GM21423 (cell line): ENCODE data around the gene POLR2B.
"Not testable (repeated sequence)": the region's sequence is repeated elsewhere in the genome, so short reads cannot be mapped to it uniquely, and the experiment has no call there.

Experiments used
- ATAC-seq: cut with Tn5 transposase; IDR thresholded peaks from one replicate; pipeline ENCODE4 v1.9.1; 2021; ENCODE audit warnings: mild to moderate bottlenecking, moderate library complexity; ENCODE audit not compliant: unreplicated experiment

POLR2B gene

GRCh38 chr4:56978750-56979303 is at the start of gene POLR2B:
TSS of gene POLR2B (plus strand) at chr4:56978896. CDS start at chr4:56978986, 90 bp downstream.
- ATAC-seq, result peak; percentile 51

DNA sequence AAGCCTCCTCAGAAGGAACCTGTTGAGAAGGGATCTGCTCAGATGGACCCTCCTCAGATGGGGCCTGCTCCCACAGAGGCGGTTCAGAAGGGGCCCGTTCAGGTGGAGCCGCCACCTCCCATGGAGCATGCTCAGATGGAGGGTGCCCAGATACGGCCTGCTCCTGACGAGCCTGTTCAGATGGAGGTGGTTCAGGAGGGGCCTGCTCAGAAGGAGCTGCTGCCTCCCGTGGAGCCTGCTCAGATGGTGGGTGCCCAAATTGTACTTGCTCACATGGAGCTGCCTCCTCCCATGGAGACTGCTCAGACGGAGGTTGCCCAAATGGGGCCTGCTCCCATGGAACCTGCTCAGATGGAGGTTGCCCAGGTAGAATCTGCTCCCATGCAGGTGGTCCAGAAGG is 48.1 kb upstream of the POLR2B start:
- ATAC-seq, result no peak

GRCh38 chr4:56931924-56932323 is 46.8 kb upstream of the POLR2B start:
- no peak for ATAC-seq

DNA sequence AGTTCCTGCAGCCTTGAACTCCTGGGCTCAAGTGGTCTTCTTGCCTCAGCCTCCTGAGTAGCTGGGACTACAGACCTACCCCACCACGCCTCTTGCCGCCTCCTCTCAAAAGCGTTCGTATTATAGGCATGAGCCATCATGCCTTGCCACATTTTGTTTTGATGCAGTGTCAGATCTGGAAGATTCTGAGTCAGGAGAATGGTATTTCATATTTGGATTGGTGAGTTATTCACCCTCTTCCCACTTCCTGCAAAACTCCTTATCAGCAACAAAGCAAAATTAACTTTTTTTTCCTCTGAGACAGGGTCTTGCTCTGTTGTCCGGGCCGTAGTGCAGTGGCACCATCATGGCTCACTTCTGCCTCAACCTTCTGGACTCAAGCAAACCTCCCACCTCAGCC is 41.4 kb upstream of the POLR2B start:
- no peak for ATAC-seq

DNA sequence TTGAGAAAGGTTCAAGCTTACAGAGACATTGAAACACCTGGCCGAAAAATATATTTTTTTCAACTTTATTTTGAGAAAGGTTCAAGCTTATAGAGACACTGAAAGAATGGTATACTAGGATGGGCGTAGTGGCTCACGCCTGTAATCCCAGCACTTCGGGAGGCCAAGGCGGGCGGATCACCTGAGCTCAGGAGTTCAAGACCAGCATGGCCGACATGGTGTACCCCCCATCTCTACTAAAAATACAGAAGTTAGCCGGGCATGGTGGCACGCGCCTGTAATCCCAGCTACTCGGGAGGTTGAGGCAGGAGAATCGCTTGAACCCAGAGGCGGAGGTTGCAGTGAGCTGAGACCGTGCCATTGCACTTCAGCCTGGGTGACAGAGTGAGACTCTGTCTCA is 38.9 kb upstream of the POLR2B start:
- not testable (repeated sequence) for ATAC-seq

DNA sequence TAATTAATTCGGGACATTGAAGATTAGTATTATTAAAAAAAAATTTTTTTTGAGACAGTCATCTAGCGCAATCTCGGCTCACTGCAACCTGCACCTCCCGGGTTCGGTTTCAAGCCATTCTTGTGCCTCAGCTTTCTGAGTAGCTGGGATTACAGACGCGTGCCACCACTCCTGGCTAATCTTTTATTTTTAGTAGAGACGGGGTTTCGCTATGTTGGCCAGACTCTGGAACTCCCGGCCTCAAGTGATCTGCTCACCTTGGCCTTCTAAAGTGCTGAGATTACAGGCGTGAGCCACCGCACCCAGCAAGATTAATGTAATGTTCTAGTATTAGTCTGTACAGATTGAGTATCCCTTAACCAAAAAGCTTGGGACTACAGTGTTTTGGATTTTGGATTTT is 38.3 kb upstream of the POLR2B start:
- ATAC-seq, result no peak

GRCh38 chr4:56940971-56941370 is 37.7 kb upstream of the POLR2B start:
- no peak for ATAC-seq

- no peak for ATAC-seq
Measured at GRCh38 chr4:56941403-56941802, 37.3 kb upstream of the POLR2B start.

DNA sequence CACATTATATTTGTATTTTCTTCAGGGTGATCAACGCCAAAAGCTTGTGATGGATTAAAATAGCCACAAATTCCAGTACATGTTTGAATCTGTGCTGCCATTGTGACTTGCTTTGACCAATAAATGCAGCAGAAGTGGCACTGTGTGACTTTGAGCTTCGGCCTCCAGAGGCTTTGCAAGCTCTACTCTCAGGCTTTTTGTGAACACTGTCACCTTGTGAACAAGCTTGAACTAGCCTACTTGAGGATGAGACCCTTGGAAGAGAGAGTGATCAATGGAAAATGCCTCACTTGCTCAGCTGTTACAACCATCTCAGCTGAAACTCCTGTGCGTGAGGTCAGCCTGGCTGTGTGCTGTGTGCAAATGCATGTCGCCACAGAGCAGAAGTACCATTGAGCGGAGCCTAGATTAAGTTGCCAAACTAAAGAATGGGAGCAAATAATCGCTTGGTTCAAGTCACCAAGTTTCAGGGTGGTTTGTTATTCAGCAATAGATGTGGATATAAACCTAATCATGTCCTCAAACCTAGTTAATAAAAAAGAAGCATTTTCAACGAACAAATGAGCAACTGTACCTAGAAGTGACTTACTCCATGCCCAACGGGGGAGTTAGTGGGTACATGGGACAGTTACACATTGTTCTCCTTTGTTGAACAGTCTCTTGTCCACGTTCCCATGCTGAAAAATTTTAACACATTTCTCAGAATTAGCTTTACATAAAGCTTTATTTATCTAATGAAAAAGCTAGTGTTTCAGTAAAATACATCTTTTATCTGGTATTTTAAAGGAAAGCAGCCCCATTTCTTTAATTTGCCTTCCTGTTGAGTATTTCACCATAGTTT is 24.8 kb upstream of the POLR2B start:
- no peak for ATAC-seq

GRCh38 chr4:56958111-56958517 is 20.6 kb upstream of the POLR2B start:
- no peak for ATAC-seq

DNA sequence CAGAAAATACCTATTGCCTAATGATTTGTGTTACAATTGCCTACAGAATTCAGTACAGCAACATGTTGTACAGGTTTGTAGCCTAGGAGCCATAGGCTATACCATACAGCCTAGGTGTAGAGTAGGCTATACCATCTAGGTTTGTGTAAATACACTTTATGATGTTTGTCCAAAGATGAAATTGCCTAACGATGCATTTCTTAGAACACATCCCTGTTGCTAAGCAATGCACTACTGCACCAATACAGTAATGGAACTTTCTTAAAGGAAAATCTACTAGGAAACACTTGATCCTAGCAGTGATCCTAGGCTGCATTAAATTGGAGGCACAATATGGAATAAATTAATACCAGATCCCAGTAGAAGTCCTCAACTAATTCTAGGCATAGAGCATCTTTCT is 19.6 kb upstream of the POLR2B start:
- ATAC-seq, result no peak

DNA sequence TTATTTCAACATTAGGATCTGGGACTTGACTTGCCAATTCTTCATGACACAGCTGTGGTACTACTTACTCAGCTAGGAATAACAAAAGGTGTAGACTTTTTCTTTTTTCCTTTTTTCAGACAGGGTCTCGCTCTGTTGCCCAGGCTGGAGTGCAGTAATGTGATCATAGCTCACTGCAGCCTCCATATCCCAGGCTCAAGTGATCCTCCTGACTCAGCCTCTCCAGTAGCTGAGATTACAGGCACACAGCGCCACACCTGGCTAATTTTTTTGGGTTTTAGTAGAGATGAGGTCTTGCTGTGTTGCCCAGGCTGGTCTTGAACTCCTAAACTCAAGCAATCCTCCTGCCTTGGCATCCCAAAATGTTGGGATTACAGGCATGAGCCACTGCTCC is 17.6 kb upstream of the POLR2B start:
- ATAC-seq, result no peak

DNA sequence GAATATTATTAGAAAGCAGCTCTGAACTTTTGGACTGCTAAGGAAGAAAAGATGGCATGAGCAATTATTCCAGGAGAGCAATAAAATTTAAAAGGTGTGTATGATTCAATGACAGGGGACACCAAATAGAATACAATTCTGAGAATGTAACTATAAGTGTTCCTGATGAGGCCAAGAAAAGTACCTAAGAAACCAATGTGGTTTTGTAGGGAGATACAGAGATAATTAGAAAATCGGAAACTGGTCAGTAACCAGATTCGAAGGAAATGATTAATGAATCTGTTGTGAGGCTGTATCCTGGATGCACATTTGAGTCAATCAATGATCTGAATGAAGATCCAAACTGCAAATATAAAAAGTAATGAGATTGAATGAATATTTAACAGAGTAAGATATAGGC is 7.3 kb upstream of the POLR2B start:
- ATAC-seq, result no peak

- ATAC-seq, result no peak
Measured at GRCh38 chr4:56972389-56972788, 6.3 kb upstream of the POLR2B start.

DNA sequence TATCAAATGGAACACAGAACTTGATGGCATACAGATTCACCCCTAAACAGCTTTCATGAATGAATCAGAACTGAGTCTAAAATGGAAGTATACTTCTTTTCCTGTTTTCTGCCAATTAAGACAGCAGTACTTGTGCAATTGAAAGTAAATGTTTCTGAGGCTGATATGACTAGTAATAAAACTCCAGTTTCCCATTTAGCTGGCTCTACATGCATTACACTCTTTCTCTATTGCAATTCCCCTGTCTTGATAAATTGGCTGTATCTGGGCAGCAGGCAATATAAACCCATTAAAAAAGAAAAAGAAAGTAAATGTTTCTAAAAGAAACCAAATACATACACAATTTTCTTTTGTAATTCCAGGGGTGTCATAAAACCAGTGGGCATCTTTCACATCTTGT is 5.9 kb upstream of the POLR2B start:
- ATAC-seq, result no peak

- ATAC-seq, result no peak
Measured at GRCh38 chr4:56973336-56973735, 5.4 kb upstream of the POLR2B start.

GRCh38 chr4:56976283-56976836 is 2.3 kb upstream of the POLR2B start:
- no peak for ATAC-seq

DNA sequence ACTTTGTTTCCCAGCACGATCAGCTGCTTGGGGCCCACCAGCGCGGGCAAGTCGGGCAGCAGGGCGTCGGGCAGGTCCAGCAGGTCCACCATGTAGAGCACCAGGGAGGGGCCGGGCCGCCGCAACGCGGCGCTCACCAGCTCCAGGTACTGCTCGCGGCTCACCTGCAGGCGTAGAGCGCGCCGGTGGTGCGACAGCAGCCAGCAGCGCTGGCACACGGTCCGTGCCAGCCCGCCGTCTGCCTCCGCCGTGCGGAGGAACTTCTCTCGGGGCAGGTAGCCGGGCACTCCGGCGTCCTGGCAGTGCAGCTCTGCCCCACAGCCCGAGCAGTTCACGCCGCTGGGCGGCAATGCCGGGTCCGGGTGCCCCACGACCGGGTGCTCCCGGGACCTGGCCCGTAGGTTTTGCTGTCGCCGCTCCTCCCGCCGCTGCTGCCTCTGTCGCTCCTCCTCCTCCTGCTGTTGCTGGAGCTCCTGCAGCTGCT is 1.8 kb upstream of the POLR2B start:
- peak; percentile 26 for ATAC-seq

GRCh38 chr4:56977321-56978012 is 1.2 kb upstream of the POLR2B start, which contains the start of gene NOA1:
TSS of gene NOA1 (minus strand) at chr4:56977606. CDS start at chr4:56977585, 21 bp downstream.
- peak; percentile 84 for ATAC-seq

DNA sequence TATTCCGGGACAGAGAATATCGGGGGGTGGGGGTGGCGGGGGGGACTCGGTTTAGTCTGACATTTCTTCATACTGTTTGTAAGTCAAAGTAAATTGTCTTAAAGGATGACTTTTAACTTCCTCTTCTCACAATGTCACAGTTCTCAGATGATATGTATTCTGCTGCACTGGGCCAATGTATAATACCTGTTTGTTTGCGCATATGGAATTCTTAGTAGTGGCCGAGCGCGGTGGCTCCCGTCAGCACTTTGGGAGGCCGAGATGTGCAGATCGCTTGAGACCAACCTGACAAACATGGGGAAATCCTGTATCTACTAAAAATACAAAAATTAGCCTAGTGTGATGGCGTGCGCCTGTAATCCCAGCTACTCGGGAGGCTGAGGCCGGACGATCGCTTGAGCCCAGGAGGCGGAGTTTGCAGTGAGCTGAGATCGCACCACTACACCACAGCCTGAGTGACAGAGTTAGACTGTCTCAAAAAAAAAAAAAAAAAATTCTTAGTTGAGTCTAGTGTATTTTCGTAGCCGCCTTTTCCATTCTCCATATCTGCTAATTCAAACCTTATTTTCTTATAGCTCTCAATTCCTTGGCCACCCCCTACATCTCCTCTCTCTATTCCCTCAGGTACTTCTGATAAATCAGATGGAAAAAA is 851 bp downstream of the POLR2B start:
- ATAC-seq, result no peak

DNA sequence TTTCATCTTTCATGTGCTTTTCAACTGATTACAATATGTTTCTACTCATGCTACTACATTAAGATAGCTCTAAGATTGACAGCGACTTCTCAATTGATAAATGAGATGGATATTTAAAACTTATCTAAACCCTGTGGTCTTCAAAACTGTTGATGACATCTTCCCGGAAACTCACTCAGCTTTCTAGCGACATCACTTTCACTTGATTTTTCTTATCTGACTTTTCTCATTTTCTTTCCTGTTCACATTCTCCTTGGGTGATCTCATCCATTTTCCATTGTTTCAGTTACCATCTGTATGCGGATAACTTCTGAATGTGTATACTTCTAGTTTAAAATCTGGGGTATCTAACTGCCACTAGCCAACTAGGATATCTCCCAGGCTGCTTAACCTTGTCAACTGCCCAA is 3.1 kb downstream of the POLR2B start:
- no peak for ATAC-seq
